ENCODE measurements around the gene CRADD. TPM values are rescaled to one million over a fixed set of nuclear protein-coding genes. Genes with fewer than 3 reads are reported as not detected.
"Not testable (repeated sequence)": the region's sequence is repeated elsewhere in the genome, so short reads cannot be mapped to it uniquely, and the experiment has no call there.

CRADD gene
- total RNA-seq, 2 experiments from 2014 or later = 6.0 to 8.7 TPM

DNA sequence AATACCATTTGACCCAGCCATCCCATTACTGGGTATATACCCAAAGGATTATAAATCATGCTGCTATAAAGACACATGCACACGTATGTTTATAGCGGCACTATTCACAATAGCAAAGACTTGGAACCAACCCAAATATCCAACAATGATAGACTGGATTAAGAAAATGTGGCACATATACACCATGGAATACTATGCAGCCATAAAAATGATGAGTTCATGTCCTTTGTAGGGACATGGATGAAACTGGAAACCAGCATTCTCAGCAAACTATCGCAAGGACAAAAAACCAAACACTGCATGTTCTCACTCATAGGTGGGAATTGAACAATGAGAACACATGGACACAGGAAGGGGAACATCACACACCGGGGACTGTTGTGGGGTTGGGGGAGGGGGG is 104.8 kb downstream of the CRADD start:
- not testable (repeated sequence) for DNase-seq, H3K27ac Mint-ChIP-seq, H3K4me3 Mint-ChIP-seq, H3K27me3 Mint-ChIP-seq, H3K9me3 Mint-ChIP-seq
- Mint-ChIP-seq H3K36me3 (peaks cover 38% of the 10 kb centered on the region), H3K4me1 (peaks cover 39% of the 10 kb centered on the region)

GRCh38 chr12:93782853-93783252 is 105.7 kb downstream of the CRADD start:
- Mint-ChIP-seq H3K4me1 (peaks cover 41% of the 10 kb centered on the region), H3K9me3 (peaks cover 5% of the 10 kb centered on the region), H3K27ac (no peak overlapping the region), H3K36me3 (peaks cover 36% of the 10 kb centered on the region), H3K4me3 (no peak overlapping the region), H3K27me3 (no peaks in the 10 kb centered on the region)
- no peak for DNase-seq

DNA sequence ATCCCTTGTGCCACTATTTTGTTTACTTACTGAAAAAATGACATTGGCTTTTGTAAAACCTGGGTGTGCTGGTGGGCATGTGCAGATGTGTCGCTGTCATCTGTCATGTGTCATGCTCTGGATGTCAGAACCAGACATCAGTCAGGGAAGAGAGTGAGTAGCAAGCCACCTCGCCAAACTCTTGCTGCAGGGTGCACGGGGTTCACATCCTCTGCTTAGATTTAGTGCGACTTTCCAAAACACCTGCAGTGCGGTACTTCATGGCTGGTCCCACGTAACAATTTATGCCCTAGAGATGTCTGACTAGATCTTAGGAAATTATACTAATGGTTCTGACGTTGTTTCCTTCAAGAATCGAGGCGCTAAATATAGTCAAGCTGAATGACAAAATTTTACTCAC is 106.7 kb downstream of the CRADD start:
- peak overlapping the region; percentile 56 for H3K4me3 Mint-ChIP-seq
- peak; percentile 48 for DNase-seq
- H3K36me3 Mint-ChIP-seq = peaks cover 42% of the 10 kb centered on the region
- peaks cover 8% of the 10 kb centered on the region for H3K9me3 Mint-ChIP-seq
- peaks cover 48% of the 10 kb centered on the region for H3K4me1 Mint-ChIP-seq
- peak overlapping the region; percentile 93 for H3K27ac Mint-ChIP-seq
- no peaks in the 10 kb centered on the region for H3K27me3 Mint-ChIP-seq

- Mint-ChIP-seq H3K4me1 (peaks cover 55% of the 10 kb centered on the region), H3K4me3 (peak overlapping the region; percentile 56), H3K27me3 (no peaks in the 10 kb centered on the region), H3K36me3 (peaks cover 43% of the 10 kb centered on the region), H3K27ac (peak overlapping the region; percentile 93), H3K9me3 (peaks cover 8% of the 10 kb centered on the region)
- peak; percentile 26 for DNase-seq
Observed at GRCh38 chr12:93784339-93785086, 107.3 kb downstream of the CRADD start.

DNA sequence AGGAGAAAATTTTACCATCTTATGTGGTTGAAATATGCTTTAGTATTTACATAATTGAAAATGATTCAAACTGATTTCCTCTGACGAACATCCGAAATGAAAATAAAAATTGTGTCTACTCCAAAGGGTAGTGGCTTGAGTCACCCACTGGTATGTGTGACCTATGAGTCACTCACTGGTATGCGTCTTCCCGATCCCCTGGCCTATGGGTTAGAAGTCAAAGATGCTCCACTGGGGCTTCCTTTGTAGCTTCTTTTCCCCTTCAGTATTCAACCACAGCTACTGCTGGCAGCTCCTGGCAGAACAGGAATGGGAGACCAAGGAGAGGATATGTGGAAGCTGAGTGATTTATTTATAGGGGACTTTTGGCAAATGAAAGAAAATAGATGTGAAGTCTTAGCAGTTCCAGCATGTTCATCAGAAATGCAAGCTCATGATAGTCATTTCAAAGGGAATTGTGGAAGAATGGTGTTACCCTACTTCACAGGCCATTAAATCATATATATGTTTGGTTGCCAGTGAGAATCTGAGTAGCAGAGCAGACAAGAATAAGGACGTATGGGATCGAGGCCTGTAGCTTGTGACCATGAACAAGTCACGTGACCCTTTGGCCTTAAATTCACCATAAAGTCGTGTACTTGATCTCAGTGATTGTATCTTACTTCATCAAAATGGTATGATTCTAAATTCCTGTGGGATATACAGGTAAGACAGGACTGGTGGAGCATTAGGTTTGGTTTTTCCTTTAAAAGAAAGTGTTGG is 108.3 kb downstream of the CRADD start:
- no peaks in the 10 kb centered on the region for H3K27me3 Mint-ChIP-seq
- H3K4me1 Mint-ChIP-seq = peaks cover 60% of the 10 kb centered on the region
- H3K4me3 Mint-ChIP-seq = peak overlapping the region; percentile 48
- peak overlapping the region; percentile 93 for H3K27ac Mint-ChIP-seq
- DNase-seq = peak; percentile 53
- H3K9me3 Mint-ChIP-seq = peaks cover 8% of the 10 kb centered on the region
- peaks cover 37% of the 10 kb centered on the region for H3K36me3 Mint-ChIP-seq

DNA sequence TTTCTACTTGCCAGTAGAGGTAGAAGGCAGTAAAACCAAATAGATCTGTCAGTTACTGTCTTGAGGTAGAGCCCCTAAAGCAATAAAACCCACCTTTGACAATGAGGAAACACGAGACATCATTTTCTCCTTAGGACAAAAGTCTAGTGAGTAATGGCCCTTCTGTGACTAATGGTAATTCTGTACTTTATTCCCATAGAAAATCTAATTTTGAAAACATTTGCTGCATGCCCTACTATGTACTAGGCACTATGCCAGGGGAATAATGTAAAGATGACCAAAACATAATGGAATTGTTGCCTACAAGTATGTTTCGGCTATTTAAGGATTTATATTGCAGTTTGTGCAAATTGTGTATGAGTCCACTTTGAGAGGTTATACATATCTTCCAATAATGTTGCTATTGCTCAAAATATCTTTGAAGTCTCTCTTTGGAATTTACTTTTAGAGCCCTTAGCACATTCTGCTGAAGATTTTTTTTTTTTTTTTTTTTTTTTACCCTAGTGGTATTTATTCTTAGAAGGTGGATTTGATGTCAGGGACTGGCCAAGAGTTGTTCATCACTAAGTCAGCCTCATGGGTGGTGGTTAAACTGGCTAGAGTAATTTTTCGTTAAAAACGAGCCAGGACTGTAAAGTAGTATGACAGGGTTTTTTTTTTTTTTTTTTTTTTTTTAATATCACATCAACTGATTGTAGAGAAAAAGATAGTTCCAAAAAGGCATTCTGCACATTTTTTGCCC is 109.7 kb downstream of the CRADD start:
- H3K4me3 Mint-ChIP-seq = no peak overlapping the region
- no peak for DNase-seq
- H3K9me3 Mint-ChIP-seq = peaks cover 4% of the 10 kb centered on the region
- H3K27me3 Mint-ChIP-seq = no peaks in the 10 kb centered on the region
- H3K27ac Mint-ChIP-seq = no peak overlapping the region
- H3K36me3 Mint-ChIP-seq = peaks cover 29% of the 10 kb centered on the region
- peaks cover 59% of the 10 kb centered on the region for H3K4me1 Mint-ChIP-seq

GRCh38 chr12:93788853-93789252 is 111.7 kb downstream of the CRADD start:
- no peaks in the 10 kb centered on the region for H3K27me3 Mint-ChIP-seq

DNA sequence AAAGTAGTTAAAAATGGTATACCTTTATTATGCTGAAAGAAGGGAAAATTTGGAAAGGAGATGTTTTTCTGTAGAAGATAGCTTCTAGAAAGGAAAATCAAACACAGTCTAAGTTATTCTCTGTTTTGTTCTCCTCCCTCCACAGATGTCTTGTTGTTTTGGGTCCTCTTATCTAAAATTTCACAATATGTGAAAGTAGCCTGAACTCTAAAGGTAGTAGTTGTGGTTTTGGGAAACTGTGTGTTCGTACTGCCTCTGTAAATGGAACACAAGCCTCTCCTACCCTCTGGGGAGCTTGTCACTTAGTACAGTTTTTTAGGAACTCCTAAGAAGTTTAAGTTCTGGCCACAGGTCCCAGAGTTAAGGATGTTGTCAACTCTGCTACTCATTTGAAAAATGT is 112.6 kb downstream of the CRADD start:
- DNase-seq = no peak
- Mint-ChIP-seq H3K4me3 (no peak overlapping the region), H3K9me3 (peaks cover 4% of the 10 kb centered on the region), H3K27ac (peak overlapping the region; percentile 7), H3K27me3 (no peaks in the 10 kb centered on the region), H3K4me1 (peaks cover 45% of the 10 kb centered on the region), H3K36me3 (peaks cover 29% of the 10 kb centered on the region)

More at GRCh38 chr12:93788853-93789252, 111.7 kb downstream of the CRADD start:
- Mint-ChIP-seq H3K36me3 (peaks cover 29% of the 10 kb centered on the region), H3K9me3 (peaks cover 4% of the 10 kb centered on the region), H3K27ac (no peak overlapping the region), H3K4me3 (no peak overlapping the region), H3K4me1 (peaks cover 53% of the 10 kb centered on the region)
- DNase-seq = no peak

DNA sequence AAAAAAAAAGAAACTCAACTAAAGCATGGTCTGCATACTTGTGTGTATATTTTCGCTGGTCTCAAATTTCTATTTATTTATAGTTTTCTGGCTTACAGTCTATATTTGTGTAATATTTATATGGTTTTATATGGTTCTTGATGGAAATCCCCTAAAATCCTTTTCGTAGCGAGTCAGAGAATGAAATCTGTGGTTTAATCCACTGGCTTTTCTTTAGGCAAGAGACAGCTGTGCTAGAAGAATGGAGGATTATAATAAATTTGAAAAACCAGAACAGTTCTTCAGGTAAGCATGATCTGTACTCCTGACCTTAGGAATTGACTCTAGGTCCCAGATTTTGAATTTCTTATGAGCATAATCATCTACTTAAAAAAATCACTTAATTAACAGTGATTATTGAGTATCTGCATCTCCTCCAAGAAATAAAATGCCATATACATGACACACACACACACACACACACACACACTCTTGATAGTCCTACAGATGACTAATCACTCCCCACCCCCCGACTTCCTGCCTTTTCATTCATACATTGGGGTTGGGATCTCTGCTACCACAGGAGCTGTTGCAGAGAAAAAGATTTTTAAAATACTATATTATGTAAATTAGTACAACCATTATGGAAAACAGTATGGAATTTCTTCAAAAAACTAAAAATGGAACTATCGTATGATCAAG is 113.4 kb downstream of the CRADD start:
- Mint-ChIP-seq H3K27me3 (no peaks in the 10 kb centered on the region), H3K36me3 (peaks cover 25% of the 10 kb centered on the region), H3K9me3 (peaks cover 4% of the 10 kb centered on the region), H3K27ac (peak overlapping the region; percentile 23), H3K4me3 (no peak overlapping the region), H3K4me1 (peaks cover 36% of the 10 kb centered on the region)
- DNase-seq = no peak

- DNase-seq = no peak
- no peak overlapping the region for H3K27ac Mint-ChIP-seq
- H3K4me1 Mint-ChIP-seq = peaks cover 27% of the 10 kb centered on the region
Observed at GRCh38 chr12:93793007-93793406, 115.8 kb downstream of the CRADD start.

GRCh38 chr12:93793983-93794382 is 116.8 kb downstream of the CRADD start:
- peaks cover 23% of the 10 kb centered on the region for H3K4me1 Mint-ChIP-seq

More at GRCh38 chr12:93793007-93793406, 115.8 kb downstream of the CRADD start:
- H3K36me3 Mint-ChIP-seq = peaks cover 15% of the 10 kb centered on the region
- H3K9me3 Mint-ChIP-seq = peaks cover under 1% of the 10 kb centered on the region
- H3K27me3 Mint-ChIP-seq = no peaks in the 10 kb centered on the region
- H3K4me3 Mint-ChIP-seq = no peak overlapping the region

DNA sequence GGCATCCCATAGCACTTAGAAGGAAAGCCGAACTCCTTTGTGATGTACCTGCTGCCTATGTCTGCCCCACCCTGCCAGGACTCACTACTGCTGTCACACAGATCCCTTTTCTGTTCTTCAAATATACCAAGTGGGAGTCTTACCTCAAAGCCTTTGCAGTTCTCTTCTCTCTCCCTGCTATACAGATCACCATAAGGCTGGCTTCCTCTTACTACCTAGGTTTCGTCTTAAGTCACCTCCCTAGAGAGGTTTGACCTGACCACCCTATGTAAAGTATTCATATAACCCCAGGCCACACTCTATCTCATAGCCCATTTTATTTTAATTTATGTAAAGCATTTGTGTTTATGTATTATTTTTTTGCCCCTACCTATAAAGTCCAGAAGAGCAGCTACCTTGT is 117.6 kb downstream of the CRADD start:
- H3K9me3 Mint-ChIP-seq = no peaks in the 10 kb centered on the region
- H3K36me3 Mint-ChIP-seq = no peaks in the 10 kb centered on the region

More at GRCh38 chr12:93793983-93794382, 116.8 kb downstream of the CRADD start:
- H3K9me3 Mint-ChIP-seq = no peaks in the 10 kb centered on the region
- peaks cover 6% of the 10 kb centered on the region for H3K36me3 Mint-ChIP-seq
- no peaks in the 10 kb centered on the region for H3K27me3 Mint-ChIP-seq
- no peak overlapping the region for H3K27ac Mint-ChIP-seq
- no peak for DNase-seq
- H3K4me3 Mint-ChIP-seq = no peak overlapping the region

GRCh38 chr12:93795352-93795751 is 118.2 kb downstream of the CRADD start:
- H3K36me3 Mint-ChIP-seq = peaks cover under 1% of the 10 kb centered on the region
- peaks cover 15% of the 10 kb centered on the region for H3K4me1 Mint-ChIP-seq
- H3K27ac Mint-ChIP-seq = no peak overlapping the region
- H3K9me3 Mint-ChIP-seq = no peaks in the 10 kb centered on the region
- no peaks in the 10 kb centered on the region for H3K27me3 Mint-ChIP-seq
- no peak overlapping the region for H3K4me3 Mint-ChIP-seq
- no peak for DNase-seq

More for the DNA sequence above, 117.6 kb downstream of the CRADD start:
- Mint-ChIP-seq H3K27ac (no peak overlapping the region), H3K27me3 (no peaks in the 10 kb centered on the region), H3K4me1 (peaks cover 19% of the 10 kb centered on the region), H3K4me3 (no peak overlapping the region)
- no peak for DNase-seq

GRCh38 chr12:93796729-93797128 is 119.6 kb downstream of the CRADD start:
- H3K4me3 Mint-ChIP-seq = no peak overlapping the region
- H3K9me3 Mint-ChIP-seq = no peaks in the 10 kb centered on the region
- peaks cover 7% of the 10 kb centered on the region for H3K4me1 Mint-ChIP-seq
- peaks cover 2% of the 10 kb centered on the region for H3K36me3 Mint-ChIP-seq
- DNase-seq = no peak
- H3K27me3 Mint-ChIP-seq = no peaks in the 10 kb centered on the region
- H3K27ac Mint-ChIP-seq = no peak overlapping the region

All from activated naive CD8-positive, alpha-beta T cell treated with anti-CD3 and anti-CD28 coated beads for 36 hours (primary cell).